ENCODE results near the gene GTPBP2.
A peak's percentile ranks its signal among the peaks of the same experiment; 100 is the strongest.
"Not testable (repeated sequence)": the region's sequence is repeated elsewhere in the genome, so short reads cannot be mapped to it uniquely, and the experiment has no call there.

Gene GTPBP2

GRCh38 chr6:43666196-43666920 lies 37.3 kb upstream of the GTPBP2 start:
- Histone ChIP-seq H3K9me3 (replicated peaks in 1 of 2; ENCODE audit: control insufficient read depth in 2 of 2, insufficient read depth in 1 of 2, low read depth in 1 of 2, low read length in 2 of 2) (no peaks in the 10 kb centered on the region), H2AFZ (ENCODE audit: low read length) (no peak overlapping the region), H3K4me3 (ENCODE audit: low read length in 2 of 2) (no peak overlapping the region), H2AK5ac (ENCODE audit: low read depth, low read length) (no peak overlapping the region), H2BK5ac (ENCODE audit: low read length) (no peak overlapping the region), H4K8ac (ENCODE audit: low read depth, low read length) (no peak overlapping the region), H4K91ac (ENCODE audit: low read depth, low read length, poor library complexity) (no peak overlapping the region), H3K18ac (ENCODE audit: low read length) (no peak overlapping the region), H3K27me3 (ENCODE audit: control insufficient read depth in 3 of 3, insufficient read depth in 3 of 3, low read depth in 1 of 3, low read length in 3 of 3) (peaks cover 0 to 2% (median 0%) of the 10 kb centered on the region in 3 experiments), H3K9ac (ENCODE audit: low read depth, low read length, poor library complexity) (no peak overlapping the region), H3K36me3 (replicated peaks in 1 of 2; ENCODE audit: control insufficient read depth in 2 of 2, insufficient read depth in 2 of 2, low read length in 2 of 2) (peaks cover 5 to 11% of the 10 kb centered on the region in 2 donors), H2BK15ac (ENCODE audit: low read length) (no peak overlapping the region), H3K79me1 (ENCODE audit: low read depth, low read length) (no peaks in the 10 kb centered on the region), H2BK120ac (ENCODE audit: low read depth, low read length) (no peak overlapping the region), H2BK12ac (ENCODE audit: low read length) (no peak overlapping the region), H3K4me2 (ENCODE audit: insufficient read depth, low read length, poor library complexity, severe bottlenecking) (no peak overlapping the region), H3K27ac (replicated peaks; ENCODE audit: low read length) (no peak overlapping the region), H3K4ac (ENCODE audit: low read length) (no peak overlapping the region), H3K4me1 (ENCODE audit: control insufficient read depth in 2 of 2, insufficient read depth in 1 of 2, low read depth in 1 of 2, low read length in 2 of 2) (peaks cover 9 to 28% of the 10 kb centered on the region in 2 donors), H3K14ac (ENCODE audit: low read length) (no peak overlapping the region), H3K23ac (ENCODE audit: low read depth, low read length, poor library complexity) (no peak overlapping the region)
- DNase-seq (ENCODE audit: low spot score): no peak
- no CpG with 5 or more reads among the region's 13 CpGs for WGBS, 2 donors (ENCODE audit: extremely low coverage in 2 of 2, insufficient read length in 2 of 2, insufficient replicate concordance in 1 of 2)

- Histone ChIP-seq H3K9me3 (replicated peaks in 1 of 2; ENCODE audit: control insufficient read depth in 2 of 2, insufficient read depth in 1 of 2, low read depth in 1 of 2, low read length in 2 of 2) (peaks cover 0 to 2% of the 10 kb centered on the region in 2 donors), H3K14ac (ENCODE audit: low read length) (no peak overlapping the region), H2BK120ac (ENCODE audit: low read depth, low read length) (no peak overlapping the region), H2AFZ (ENCODE audit: low read length) (no peak overlapping the region), H3K36me3 (replicated peaks in 1 of 2; ENCODE audit: control insufficient read depth in 2 of 2, insufficient read depth in 2 of 2, low read length in 2 of 2) (peaks cover 0 to 1% of the 10 kb centered on the region in 2 donors), H3K4ac (ENCODE audit: low read length) (no peak overlapping the region), H3K27me3 (ENCODE audit: control insufficient read depth in 3 of 3, insufficient read depth in 3 of 3, low read depth in 1 of 3, low read length in 3 of 3) (peaks cover 0 to 2% (median 0%) of the 10 kb centered on the region in 3 experiments), H3K4me2 (ENCODE audit: insufficient read depth, low read length, poor library complexity, severe bottlenecking) (no peak overlapping the region), H3K27ac (replicated peaks; ENCODE audit: low read length) (no peak overlapping the region), H3K9ac (ENCODE audit: low read depth, low read length, poor library complexity) (peak overlapping the region; percentile 56), H3K4me3 (ENCODE audit: low read length in 2 of 2) (no peak overlapping the region), H3K79me1 (ENCODE audit: low read depth, low read length) (no peaks in the 10 kb centered on the region), H3K4me1 (ENCODE audit: control insufficient read depth in 2 of 2, insufficient read depth in 1 of 2, low read depth in 1 of 2, low read length in 2 of 2) (peaks cover 9 to 28% of the 10 kb centered on the region in 2 donors), H4K91ac (ENCODE audit: low read depth, low read length, poor library complexity) (no peak overlapping the region), H4K8ac (ENCODE audit: low read depth, low read length) (no peak overlapping the region), H3K23ac (ENCODE audit: low read depth, low read length, poor library complexity) (no peak overlapping the region), H2BK15ac (ENCODE audit: low read length) (no peak overlapping the region), H2AK5ac (ENCODE audit: low read depth, low read length) (no peak overlapping the region), H3K18ac (ENCODE audit: low read length) (no peak overlapping the region), H2BK12ac (ENCODE audit: low read length) (no peak overlapping the region), H2BK5ac (ENCODE audit: low read length) (no peak overlapping the region)
- no CpG with 5 or more reads among the region's 1 CpG for WGBS, 2 donors (ENCODE audit: extremely low coverage in 2 of 2, insufficient read length in 2 of 2, insufficient replicate concordance in 1 of 2)
- DNase-seq (ENCODE audit: low spot score): no peak
Observed at GRCh38 chr6:43665376-43665775, 36.3 kb upstream of the GTPBP2 start.

- H2BK5ac ChIP-seq (ENCODE audit: low read length); H2AK5ac ChIP-seq (ENCODE audit: low read depth, low read length); H3K4ac ChIP-seq (ENCODE audit: low read length); H4K91ac ChIP-seq (ENCODE audit: low read depth, low read length, poor library complexity); H4K8ac ChIP-seq (ENCODE audit: low read depth, low read length); H3K4me1 ChIP-seq (ENCODE audit: control insufficient read depth in 2 of 2, insufficient read depth in 1 of 2, low read depth in 1 of 2, low read length in 2 of 2); H3K9me3 ChIP-seq (replicated peaks in 1 of 2; ENCODE audit: control insufficient read depth in 2 of 2, insufficient read depth in 1 of 2, low read depth in 1 of 2, low read length in 2 of 2); H3K4me3 ChIP-seq (ENCODE audit: low read length in 2 of 2); H3K79me1 ChIP-seq (ENCODE audit: low read depth, low read length); H2BK15ac ChIP-seq (ENCODE audit: low read length); H2BK12ac ChIP-seq (ENCODE audit: low read length); DNase-seq (ENCODE audit: low spot score); H3K14ac ChIP-seq (ENCODE audit: low read length); H3K4me2 ChIP-seq (ENCODE audit: insufficient read depth, low read length, poor library complexity, severe bottlenecking); H3K23ac ChIP-seq (ENCODE audit: low read depth, low read length, poor library complexity); H3K27me3 ChIP-seq (ENCODE audit: control insufficient read depth in 3 of 3, insufficient read depth in 3 of 3, low read depth in 1 of 3, low read length in 3 of 3); H2AFZ ChIP-seq (ENCODE audit: low read length); H2BK120ac ChIP-seq (ENCODE audit: low read depth, low read length); H3K9ac ChIP-seq (ENCODE audit: low read depth, low read length, poor library complexity); H3K18ac ChIP-seq (ENCODE audit: low read length); H3K36me3 ChIP-seq (replicated peaks in 1 of 2; ENCODE audit: control insufficient read depth in 2 of 2, insufficient read depth in 2 of 2, low read length in 2 of 2); H3K27ac ChIP-seq (replicated peaks; ENCODE audit: low read length): not testable (repeated sequence)
- no CpG with 5 or more reads among the region's 5 CpGs for WGBS, 2 donors (ENCODE audit: extremely low coverage in 2 of 2, insufficient read length in 2 of 2, insufficient replicate concordance in 1 of 2)
Observed at GRCh38 chr6:43662948-43663347, 33.9 kb upstream of the GTPBP2 start.

- H2BK15ac ChIP-seq (ENCODE audit: low read length): no peak overlapping the region
- H3K4me3 ChIP-seq (ENCODE audit: low read length in 2 of 2): no peak overlapping the region
- no CpG with 5 or more reads among the region's 9 CpGs for WGBS, 2 donors (ENCODE audit: extremely low coverage in 2 of 2, insufficient read length in 2 of 2, insufficient replicate concordance in 1 of 2)
- no peak overlapping the region for H3K27ac ChIP-seq (replicated peaks; ENCODE audit: low read length)
- no peak overlapping the region for H4K8ac ChIP-seq (ENCODE audit: low read depth, low read length)
- H2AK5ac ChIP-seq (ENCODE audit: low read depth, low read length): no peak overlapping the region
- no peak overlapping the region for H2BK120ac ChIP-seq (ENCODE audit: low read depth, low read length)
- H2BK5ac ChIP-seq (ENCODE audit: low read length): no peak overlapping the region
- H3K36me3 ChIP-seq (replicated peaks in 1 of 2; ENCODE audit: control insufficient read depth in 2 of 2, insufficient read depth in 2 of 2, low read length in 2 of 2): no peaks in the 10 kb centered on the region
- no peak overlapping the region for H3K18ac ChIP-seq (ENCODE audit: low read length)
- H4K91ac ChIP-seq (ENCODE audit: low read depth, low read length, poor library complexity): no peak overlapping the region
- no peak overlapping the region for H3K14ac ChIP-seq (ENCODE audit: low read length)
- no peak overlapping the region for H2AFZ ChIP-seq (ENCODE audit: low read length)
- H3K79me1 ChIP-seq (ENCODE audit: low read depth, low read length): no peaks in the 10 kb centered on the region
- H3K9me3 ChIP-seq (replicated peaks in 1 of 2; ENCODE audit: control insufficient read depth in 2 of 2, insufficient read depth in 1 of 2, low read depth in 1 of 2, low read length in 2 of 2): peaks cover 0 to 2% of the 10 kb centered on the region in 2 donors
- H3K23ac ChIP-seq (ENCODE audit: low read depth, low read length, poor library complexity): no peak overlapping the region
- no peak overlapping the region for H3K9ac ChIP-seq (ENCODE audit: low read depth, low read length, poor library complexity)
- DNase-seq (ENCODE audit: low spot score): no peak
- no peaks in the 10 kb centered on the region for H3K27me3 ChIP-seq (ENCODE audit: control insufficient read depth in 3 of 3, insufficient read depth in 3 of 3, low read depth in 1 of 3, low read length in 3 of 3)
- no peak overlapping the region for H2BK12ac ChIP-seq (ENCODE audit: low read length)
- no peak overlapping the region for H3K4ac ChIP-seq (ENCODE audit: low read length)
- peaks cover 0 to 3% of the 10 kb centered on the region in 2 donors for H3K4me1 ChIP-seq (ENCODE audit: control insufficient read depth in 2 of 2, insufficient read depth in 1 of 2, low read depth in 1 of 2, low read length in 2 of 2)
- H3K4me2 ChIP-seq (ENCODE audit: insufficient read depth, low read length, poor library complexity, severe bottlenecking): no peak overlapping the region
Observed at GRCh38 chr6:43658161-43658560, 29.1 kb upstream of the GTPBP2 start.

Data from neuronal stem cell (in vitro differentiated cells).